Lung microvascular endothelial cell (primary cell): ENCODE data around the gene COPS7B. TPM values are rescaled to one million over a fixed set of nuclear protein-coding genes. Genes with fewer than 3 reads are reported as not detected.
A peak's percentile ranks its signal among the peaks of the same experiment; 100 is the strongest.
"Not testable (repeated sequence)": the region's sequence is repeated elsewhere in the genome, so short reads cannot be mapped to it uniquely, and the experiment has no call there.

ENCODE experiments used
- DNase-seq, 2 donors: peaks; one replicate each; pipeline versions ENCODE4 v3.0.0 to v3.0.0-alpha.2; 2010; ENCODE audit warnings: low read depth in 2 of 2
- total RNA-seq: library from RNA; depleted of rRNA; stranded (reverse); fragments of >200 nt; gene quantifications from 2 replicates; pipeline ENCODE4 v1.2.1, GENCODE V29; 2014

Gene COPS7B
- total RNA-seq, result 8.1 and 12.5 TPM in 2 replicates

GRCh38 chr2:231786177-231786916 lies at the start of gene COPS7B:
Gene COPS7B, plus strand, starts transcription at chr2:231786445. Its CDS starts 2,126 bp downstream, at chr2:231788571.
- peak; percentile 85 to 89 for DNase-seq

- DNase-seq, result no peak
These were observed 48.5 kb upstream of the COPS7B start for GRCh38 chr2:231737761-231738160.

- DNase-seq, result no peak
These were observed 42.7 kb upstream of the COPS7B start for GRCh38 chr2:231743376-231744116.

- no peak for DNase-seq
These were observed 40.8 kb upstream of the COPS7B start for GRCh38 chr2:231745303-231746038.

- DNase-seq, result not testable (repeated sequence)
These were observed 37.9 kb upstream of the COPS7B start for GRCh38 chr2:231748153-231748896.

GRCh38 chr2:231749016-231749415 lies 37.2 kb upstream of the COPS7B start:
- not testable (repeated sequence) for DNase-seq

- no peak for DNase-seq
These were observed 35.0 kb upstream of the COPS7B start for GRCh38 chr2:231751042-231751815.

- DNase-seq, result no peak
These were observed 34.2 kb upstream of the COPS7B start for GRCh38 chr2:231752061-231752460.

GRCh38 chr2:231761735-231762134 lies 24.5 kb upstream of the COPS7B start:
- no peak for DNase-seq

- no peak for DNase-seq
These were observed 22.1 kb upstream of the COPS7B start for GRCh38 chr2:231764124-231764523.

GRCh38 chr2:231764760-231765159 lies 21.5 kb upstream of the COPS7B start:
- no peak for DNase-seq

- peak in 1 of 2 donors; percentile 7 for DNase-seq
These were observed 20.7 kb upstream of the COPS7B start for GRCh38 chr2:231765496-231765929.

- peak; percentile 12 to 72 for DNase-seq
These were observed 16.8 kb upstream of the COPS7B start for GRCh38 chr2:231769170-231770136.

GRCh38 chr2:231780123-231780908 lies 5.9 kb upstream of the COPS7B start:
- DNase-seq, result peak; percentile 57 to 61

- peak; percentile 99 for DNase-seq
These were observed 5.1 kb upstream of the COPS7B start, which contains the start of gene PDE6D for GRCh38 chr2:231780909-231781797. Gene PDE6D, minus strand, starts transcription at chr2:231781282. Its CDS starts 168 bp downstream, at chr2:231781114.

GRCh38 chr2:231781798-231782726 lies 4.2 kb upstream of the COPS7B start:
- peak; percentile 72 to 92 for DNase-seq
